GDM1 (cell line): Measurements from ENCODE around the gene ZNF485.
"Not testable (repeated sequence)": the region's sequence is repeated elsewhere in the genome, so short reads cannot be mapped to it uniquely, and the experiment has no call there.

ENCODE experiments used
- DNase-seq: peaks from one replicate; lab custom pipeline; 2025; lab: John Stamatoyannopoulos, UW

ZNF485 gene

GRCh38 chr10:43605850-43606322 is 352 bp upstream of the ZNF485 start:
- no peak for DNase-seq

- no peak for DNase-seq
These were observed 948 bp downstream of the ZNF485 start for GRCh38 chr10:43607199-43607573.

- no peak for DNase-seq
These were observed 4.4 kb downstream of the ZNF485 start for GRCh38 chr10:43610636-43611035.

- no peak for DNase-seq
These were observed 10.6 kb downstream of the ZNF485 start for GRCh38 chr10:43616697-43617370.

- no peak for DNase-seq
These were observed 13.1 kb downstream of the ZNF485 start for GRCh38 chr10:43619368-43619767.

GRCh38 chr10:43622038-43622437 is 15.8 kb downstream of the ZNF485 start:
- DNase-seq = no peak

GRCh38 chr10:43623351-43623750 is 17.1 kb downstream of the ZNF485 start:
- no peak for DNase-seq

- DNase-seq = no peak
These were observed 21.7 kb downstream of the ZNF485 start for GRCh38 chr10:43627942-43628341.

GRCh38 chr10:43628956-43629355 is 22.7 kb downstream of the ZNF485 start:
- DNase-seq = no peak

- DNase-seq = not testable (repeated sequence)
These were observed 29.6 kb downstream of the ZNF485 start for GRCh38 chr10:43635816-43636215.

GRCh38 chr10:43640603-43641002 is 34.4 kb downstream of the ZNF485 start:
- DNase-seq = no peak

- no peak for DNase-seq
These were observed 38.0 kb downstream of the ZNF485 start for GRCh38 chr10:43644252-43644651.

GRCh38 chr10:43645866-43646265 is 39.6 kb downstream of the ZNF485 start:
- DNase-seq = no peak

- DNase-seq = no peak
These were observed 41.3 kb downstream of the ZNF485 start for GRCh38 chr10:43647576-43647975.

GRCh38 chr10:43648095-43648397 is 41.8 kb downstream of the ZNF485 start:
- no peak for DNase-seq

- peak; percentile 2 for DNase-seq
These were observed 42.4 kb downstream of the ZNF485 start, which contains the start of gene ZNF32 for GRCh38 chr10:43648398-43649184. Gene ZNF32 (minus strand): TSS chr10:43648881. CDS start chr10:43646133, 2,748 bp downstream.

- no peak for DNase-seq
These were observed 42.9 kb downstream of the ZNF485 start for GRCh38 chr10:43649185-43649523.

- DNase-seq = no peak
These were observed 47.5 kb downstream of the ZNF485 start for GRCh38 chr10:43653746-43654145.

- DNase-seq = no peak
These were observed 49.1 kb downstream of the ZNF485 start for GRCh38 chr10:43655311-43655710.

- DNase-seq = no peak
These were observed 52.0 kb downstream of the ZNF485 start for GRCh38 chr10:43658227-43658626.

GRCh38 chr10:43665054-43665453 is 58.8 kb downstream of the ZNF485 start:
- no peak for DNase-seq

GRCh38 chr10:43666552-43666951 is 60.3 kb downstream of the ZNF485 start:
- DNase-seq = no peak

- DNase-seq = no peak
These were observed 61.1 kb downstream of the ZNF485 start for GRCh38 chr10:43667317-43667731.
